Measurements from ENCODE around the gene MUC12. TPM values are rescaled to one million over a fixed set of nuclear protein-coding genes. Genes with fewer than 3 reads are reported as not detected.

The MUC12 gene
- polyA plus RNA-seq, 1 donor (not counting 4 experiments of a cell fraction or from before 2014, with no cell fraction given), result 0.24 TPM

DNA sequence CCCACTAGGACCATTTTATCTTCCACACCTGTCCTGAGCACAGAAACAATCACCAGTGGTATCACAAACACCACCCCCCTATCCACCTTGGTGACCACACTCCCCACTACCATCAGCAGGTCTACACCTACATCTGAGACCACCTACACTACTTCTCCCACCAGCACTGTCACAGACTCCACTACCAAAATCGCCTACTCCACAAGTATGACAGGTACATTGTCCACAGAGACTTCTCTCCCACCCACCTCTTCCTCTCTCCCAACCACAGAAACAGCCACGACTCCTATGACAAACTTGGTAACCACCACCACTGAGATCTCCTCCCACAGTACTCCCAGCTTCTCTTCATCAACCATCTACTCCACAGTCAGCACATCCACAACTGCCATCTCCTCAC, 16.7 kb upstream of the MUC12 start:
- DNase-seq (ENCODE audit: low read depth, low spot score), result no peak
- Histone ChIP-seq H3K4me3 (ENCODE audit: control insufficient read depth in 2 of 3, extremely low read depth in 1 of 3, insufficient read depth in 2 of 3, low read depth in 1 of 3, low read length in 3 of 3) (no peak overlapping the region), H2AFZ (ENCODE audit: control insufficient read depth, low read length) (no peak overlapping the region), H3K36me3 (ENCODE audit: control insufficient read depth in 2 of 2, extremely low read depth in 1 of 2, insufficient read depth in 2 of 2, low read length in 2 of 2) (no peaks in the 10 kb centered on the region), H3K79me2 (ENCODE audit: control insufficient read depth, insufficient read depth, low read length) (no peaks in the 10 kb centered on the region), H3K4me2 (ENCODE audit: control insufficient read depth, extremely low read depth, insufficient read depth, low read depth, low read length) (no peak overlapping the region), H3K9ac (ENCODE audit: control insufficient read depth, extremely low read depth, insufficient read depth, low read length) (no peak overlapping the region), H4K20me1 (ENCODE audit: control insufficient read depth, extremely low read depth, insufficient read depth, low read length) (no peaks in the 10 kb centered on the region), H3K9me1 (ENCODE audit: control insufficient read depth, extremely low read depth, insufficient read depth, low read length) (no peaks in the 10 kb centered on the region), H3K9me3 (ENCODE audit: control insufficient read depth, low read depth, low read length) (no peaks in the 10 kb centered on the region), H3K4me1 (ENCODE audit: control insufficient read depth, extremely low read depth, insufficient read depth, low read length) (no peaks in the 10 kb centered on the region), H3K27ac (ENCODE audit: control insufficient read depth, insufficient read depth, low read length) (no peak overlapping the region), H3K27me3 (ENCODE audit: control insufficient read depth, extremely low read depth, insufficient read depth, low read length) (peaks cover 15% of the 10 kb centered on the region)
- no peak for TF ChIP-seq CTCF (optimal IDR thresholded peaks at IDR 0.05 in 1 of 3, IDR thresholded peaks at IDR 0.05 in 1 of 3, conservative IDR thresholded peaks at IDR 0.05 in 1 of 3; ENCODE audit: extremely low read depth in 1 of 3, insufficient read depth in 2 of 3, low read length in 3 of 3)
- TF ChIP-seq EZH2 (IDR thresholded peaks at IDR 0.05; ENCODE audit: low read length), result no peak
- no peak for FAIRE-seq
- dilution Hi-C loops (cut with MboI; ENCODE audit: extremely low pct_ligation_motif_present, low sequenced_read_pairs), result no loop called here

DNA sequence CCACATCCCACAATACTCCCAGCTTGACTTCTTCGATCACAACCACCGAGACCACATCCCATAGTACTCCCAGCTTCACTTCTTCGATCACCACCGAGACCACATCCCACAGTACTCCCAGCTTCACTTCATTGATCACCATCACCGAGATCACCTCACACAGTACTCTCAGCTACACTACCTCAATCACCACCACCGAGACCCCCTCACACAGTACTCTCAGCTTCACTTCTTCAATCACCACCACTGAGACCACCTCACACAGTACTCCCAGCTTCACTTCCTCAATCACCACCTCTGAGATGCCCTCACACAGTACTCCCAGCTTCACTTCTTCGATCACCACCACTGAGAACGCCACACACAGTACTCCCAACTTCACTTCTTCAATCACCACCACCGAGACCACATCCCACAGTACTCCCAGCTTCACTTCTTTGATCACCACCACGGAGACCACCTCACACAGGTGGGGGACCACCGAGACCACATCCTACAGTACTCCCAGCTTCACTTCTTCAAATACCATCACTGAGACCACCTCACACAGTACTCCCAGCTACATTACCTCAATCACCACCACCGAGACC, 11.4 kb upstream of the MUC12 start:
- Histone ChIP-seq H3K4me2 (ENCODE audit: control insufficient read depth, extremely low read depth, insufficient read depth, low read depth, low read length) (no peak overlapping the region), H3K9me1 (ENCODE audit: control insufficient read depth, extremely low read depth, insufficient read depth, low read length) (no peaks in the 10 kb centered on the region), H3K27me3 (ENCODE audit: control insufficient read depth, extremely low read depth, insufficient read depth, low read length) (no peaks in the 10 kb centered on the region), H4K20me1 (ENCODE audit: control insufficient read depth, extremely low read depth, insufficient read depth, low read length) (no peaks in the 10 kb centered on the region), H3K4me1 (ENCODE audit: control insufficient read depth, extremely low read depth, insufficient read depth, low read length) (no peaks in the 10 kb centered on the region), H3K9ac (ENCODE audit: control insufficient read depth, extremely low read depth, insufficient read depth, low read length) (no peak overlapping the region), H2AFZ (ENCODE audit: control insufficient read depth, low read length) (no peak overlapping the region), H3K9me3 (ENCODE audit: control insufficient read depth, low read depth, low read length) (no peaks in the 10 kb centered on the region), H3K27ac (ENCODE audit: control insufficient read depth, insufficient read depth, low read length) (no peak overlapping the region), H3K79me2 (ENCODE audit: control insufficient read depth, insufficient read depth, low read length) (no peaks in the 10 kb centered on the region), H3K36me3 (ENCODE audit: control insufficient read depth in 2 of 2, extremely low read depth in 1 of 2, insufficient read depth in 2 of 2, low read length in 2 of 2) (no peaks in the 10 kb centered on the region), H3K4me3 (ENCODE audit: control insufficient read depth in 2 of 3, extremely low read depth in 1 of 3, insufficient read depth in 2 of 3, low read depth in 1 of 3, low read length in 3 of 3) (no peak overlapping the region)
- TF ChIP-seq CTCF (optimal IDR thresholded peaks at IDR 0.05 in 1 of 3, IDR thresholded peaks at IDR 0.05 in 1 of 3, conservative IDR thresholded peaks at IDR 0.05 in 1 of 3; ENCODE audit: extremely low read depth in 1 of 3, insufficient read depth in 2 of 3, low read length in 3 of 3) (no peak), EZH2 (IDR thresholded peaks at IDR 0.05; ENCODE audit: low read length) (no peak)
- DNase-seq (ENCODE audit: low read depth, low spot score) (no peak), FAIRE-seq (no peak)
- dilution Hi-C loops (cut with MboI; ENCODE audit: extremely low pct_ligation_motif_present, low sequenced_read_pairs), result no loop called here

Data from keratinocyte (primary cell).